ES-I3 (cell line): ENCODE data around the gene SLFN14.
"Not testable (repeated sequence)": the region's sequence is repeated elsewhere in the genome, so short reads cannot be mapped to it uniquely, and the experiment has no call there.

Experiments used
- H3K36me3 ChIP-seq: 2 replicates; pipeline ENCODE4 v1.6.1; 2013; ENCODE audit warnings: mild to moderate bottlenecking, low read length, control low read depth, moderate library complexity; ENCODE audit not compliant: insufficient read depth
- H3K4me1 ChIP-seq: 2 replicates; pipeline ENCODE4 v1.6.1; 2013; ENCODE audit warnings: mild to moderate bottlenecking, control low read depth, low read length; ENCODE audit not compliant: insufficient read depth
- H3K9ac ChIP-seq: 2 replicates; pipeline ENCODE4 v1.6.1; 2013; ENCODE audit warnings: low read depth, mild to moderate bottlenecking, low read length, moderate library complexity
- H3K9me3 ChIP-seq: 2 replicates; pipeline ENCODE4 v1.6.1; 2013; ENCODE audit warnings: mild to moderate bottlenecking, low read length, moderate library complexity; ENCODE audit not compliant: control insufficient read depth, insufficient read depth

The SLFN14 gene

GRCh38 chr17:35546487-35546886 lies 14.1 kb downstream of the SLFN14 start:
- Histone ChIP-seq H3K9me3 (no peaks in the 10 kb centered on the region), H3K4me1 (no peaks in the 10 kb centered on the region)

GRCh38 chr17:35545150-35545549 lies 15.5 kb downstream of the SLFN14 start:
- H3K9ac ChIP-seq: no peak overlapping the region
- no peaks in the 10 kb centered on the region for H3K36me3 ChIP-seq
- H3K9me3 ChIP-seq: no peaks in the 10 kb centered on the region
- H3K4me1 ChIP-seq: no peaks in the 10 kb centered on the region

More at GRCh38 chr17:35546487-35546886, 14.1 kb downstream of the SLFN14 start:
- Histone ChIP-seq H3K9ac (no peak overlapping the region), H3K36me3 (no peaks in the 10 kb centered on the region)

- H3K9me3 ChIP-seq: no peaks in the 10 kb centered on the region
- no peak overlapping the region for H3K9ac ChIP-seq
- no peaks in the 10 kb centered on the region for H3K4me1 ChIP-seq
- no peaks in the 10 kb centered on the region for H3K36me3 ChIP-seq
Measured at GRCh38 chr17:35543856-35544255, 16.8 kb downstream of the SLFN14 start.

- no peaks in the 10 kb centered on the region for H3K9me3 ChIP-seq
- no peak overlapping the region for H3K9ac ChIP-seq
- no peaks in the 10 kb centered on the region for H3K4me1 ChIP-seq
- no peaks in the 10 kb centered on the region for H3K36me3 ChIP-seq
Measured at GRCh38 chr17:35542990-35543389, 17.6 kb downstream of the SLFN14 start.

GRCh38 chr17:35541434-35541833 lies 19.2 kb downstream of the SLFN14 start:
- Histone ChIP-seq H3K36me3 (no peaks in the 10 kb centered on the region), H3K9ac (no peak overlapping the region), H3K9me3 (no peaks in the 10 kb centered on the region), H3K4me1 (no peaks in the 10 kb centered on the region)

- Histone ChIP-seq H3K9ac (no peak overlapping the region), H3K36me3 (no peaks in the 10 kb centered on the region), H3K4me1 (no peaks in the 10 kb centered on the region), H3K9me3 (no peaks in the 10 kb centered on the region)
Measured at GRCh38 chr17:35540589-35541404, 19.8 kb downstream of the SLFN14 start.

GRCh38 chr17:35539659-35540026 lies 21.0 kb downstream of the SLFN14 start:
- Histone ChIP-seq H3K36me3 (no peaks in the 10 kb centered on the region), H3K4me1 (no peaks in the 10 kb centered on the region), H3K9ac (no peak overlapping the region), H3K9me3 (no peaks in the 10 kb centered on the region)

GRCh38 chr17:35537601-35538141 lies 22.9 kb downstream of the SLFN14 start, which contains the start of gene SLFN12L:
Gene SLFN12L (minus strand): TSS chr17:35537678. CDS start chr17:35522364, 15,314 bp downstream.
- H3K4me1 ChIP-seq: no peaks in the 10 kb centered on the region
- no peak within 1 kb of the TSS for H3K9ac ChIP-seq
- H3K36me3 ChIP-seq: no peaks in the 10 kb centered on the region
- no peaks in the 10 kb centered on the region for H3K9me3 ChIP-seq

- H3K4me1 ChIP-seq: no peaks in the 10 kb centered on the region
- H3K9ac ChIP-seq: no peak overlapping the region
- H3K9me3 ChIP-seq: no peaks in the 10 kb centered on the region
- no peaks in the 10 kb centered on the region for H3K36me3 ChIP-seq
Measured at GRCh38 chr17:35536664-35537171, 23.9 kb downstream of the SLFN14 start.

GRCh38 chr17:35535406-35535805 lies 25.2 kb downstream of the SLFN14 start:
- H3K9ac ChIP-seq, H3K9me3 ChIP-seq, H3K36me3 ChIP-seq, H3K4me1 ChIP-seq: not testable (repeated sequence)

GRCh38 chr17:35534576-35535093 lies 26.0 kb downstream of the SLFN14 start:
- Histone ChIP-seq H3K9ac (no peak overlapping the region), H3K4me1 (no peaks in the 10 kb centered on the region), H3K36me3 (no peaks in the 10 kb centered on the region), H3K9me3 (no peaks in the 10 kb centered on the region)

GRCh38 chr17:35531160-35531559 lies 29.5 kb downstream of the SLFN14 start:
- no peaks in the 10 kb centered on the region for H3K9me3 ChIP-seq
- H3K36me3 ChIP-seq: no peaks in the 10 kb centered on the region
- H3K9ac ChIP-seq: no peak overlapping the region
- H3K4me1 ChIP-seq: no peaks in the 10 kb centered on the region

GRCh38 chr17:35529866-35530265 lies 30.8 kb downstream of the SLFN14 start:
- Histone ChIP-seq H3K9ac (no peak overlapping the region), H3K36me3 (no peaks in the 10 kb centered on the region), H3K4me1 (no peaks in the 10 kb centered on the region), H3K9me3 (no peaks in the 10 kb centered on the region)

- H3K36me3 ChIP-seq, H3K9ac ChIP-seq, H3K4me1 ChIP-seq, H3K9me3 ChIP-seq: not testable (repeated sequence)
Measured at GRCh38 chr17:35529326-35529725, 31.3 kb downstream of the SLFN14 start.

GRCh38 chr17:35523296-35523695 lies 37.3 kb downstream of the SLFN14 start:
- Histone ChIP-seq H3K4me1 (no peaks in the 10 kb centered on the region), H3K9ac (no peak overlapping the region), H3K36me3 (no peaks in the 10 kb centered on the region), H3K9me3 (no peaks in the 10 kb centered on the region)
